RWPE2 (cell line): ENCODE results near the gene ITPKB.

Source experiments
- ATAC-seq: fragments of 200-7000 bp; cut with Tn5 transposase; 3 replicates; pipeline ENCODE4 v1.9.1; 2021; ENCODE audit warnings: low read depth
- DNase-seq: peaks from one replicate; pipeline ENCODE4 v3.0.0-alpha.2; 2020; ENCODE audit warnings: low spot score
- H3K27ac ChIP-seq: fragments of 450-650 bp; 2 replicates; pipeline ENCODE4 v1.5.1; 2017; ENCODE audit warnings: mild to moderate bottlenecking; ENCODE audit not compliant: poor library complexity, severe bottlenecking
- H3K27me3 ChIP-seq: fragments of 250-450 bp; sonication (Bioruptor Pico); 2 replicates; pipeline ENCODE4 v1.5.1; 2021; ENCODE audit warnings: mild to moderate bottlenecking, moderate library complexity; ENCODE audit not compliant: insufficient read depth, poor library complexity, severe bottlenecking
- H3K36me3 ChIP-seq: fragments of 250-450 bp; sonication (Bioruptor Pico); 2 replicates; pipeline ENCODE4 v1.5.1; 2020; ENCODE audit warnings: low read depth, mild to moderate bottlenecking, moderate library complexity
- H3K4me1 ChIP-seq: fragments of 250-450 bp; sonication (Bioruptor Pico); 2 replicates; pipeline ENCODE4 v1.5.1; 2021; ENCODE audit warnings: mild to moderate bottlenecking, moderate library complexity; ENCODE audit not compliant: insufficient read depth, poor library complexity, severe bottlenecking
- H3K4me3 ChIP-seq: fragments of 250-450 bp; sonication (Bioruptor Pico); 2 replicates; pipeline ENCODE4 v1.5.1; 2021; ENCODE audit warnings: mild to moderate bottlenecking, moderate library complexity; ENCODE audit not compliant: severe bottlenecking
- H3K9me3 ChIP-seq: fragments of 250-450 bp; sonication (Bioruptor Pico); 2 replicates; pipeline ENCODE4 v1.5.1; 2021; ENCODE audit warnings: mild to moderate bottlenecking, moderate library complexity; ENCODE audit not compliant: severe bottlenecking
- TF ChIP-seq, protein P1 (sequence below): fragments of 450-650 bp; IDR thresholded peaks from one replicate; pipeline ENCODE4 v1.5.1; 2017; ENCODE audit warnings: mild to moderate bottlenecking, moderate library complexity; ENCODE audit not compliant: poor library complexity, severe bottlenecking

Gene ITPKB

DNA sequence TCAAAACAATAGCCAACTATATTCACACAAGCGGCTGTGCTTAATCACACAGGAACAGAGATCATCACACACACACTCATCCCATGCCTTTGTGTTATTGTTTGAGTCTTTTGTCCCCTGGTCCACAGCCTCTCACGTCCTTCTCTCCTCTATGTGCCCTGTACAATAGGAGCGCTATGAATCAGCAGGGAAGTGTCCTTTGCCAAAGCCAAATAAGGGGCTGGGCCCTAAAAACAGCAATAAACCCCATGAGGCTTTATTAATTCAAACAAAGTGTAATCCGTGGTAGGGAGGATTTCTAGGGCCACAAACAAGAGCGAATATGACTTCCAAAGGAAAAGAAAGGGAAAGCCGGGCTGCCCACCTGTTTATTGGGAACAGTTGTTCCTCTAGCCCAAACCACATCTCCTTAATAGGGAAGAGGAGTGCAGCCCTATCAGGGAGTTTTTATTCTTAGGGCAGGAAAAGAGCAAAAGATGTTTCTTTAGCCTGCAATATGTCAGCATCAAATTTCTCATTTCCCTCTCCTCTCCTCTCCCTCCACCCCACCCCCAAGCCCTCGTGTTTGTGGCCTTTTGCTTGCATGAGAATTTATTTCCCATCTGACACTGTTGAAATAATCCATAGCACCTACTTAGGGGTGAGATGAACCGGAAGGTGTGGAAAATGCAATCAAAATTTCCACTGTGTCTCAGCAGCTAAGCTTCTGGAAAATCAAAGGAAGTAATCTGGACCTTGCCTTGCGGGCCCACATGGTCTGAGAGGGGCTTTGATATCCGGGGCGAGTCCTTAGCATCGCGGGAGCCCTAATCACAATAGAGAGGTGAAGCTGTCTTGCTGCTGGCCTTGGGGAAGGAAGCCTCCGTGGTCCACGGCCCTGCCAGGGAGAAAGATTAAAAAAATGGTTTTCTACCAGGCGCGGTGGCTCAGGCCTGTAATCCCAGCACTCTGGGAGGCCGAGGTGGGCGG is 45.3 kb upstream of the ITPKB start:
- H3K4me3 ChIP-seq: no peak overlapping the region
- H3K27ac ChIP-seq: no peak overlapping the region
- no peaks in the 10 kb centered on the region for H3K36me3 ChIP-seq
- DNase-seq (no peak), ATAC-seq (no peak)
- H3K9me3 ChIP-seq: no peaks in the 10 kb centered on the region
- H3K27me3 ChIP-seq: no peaks in the 10 kb centered on the region
- H3K4me1 ChIP-seq: no peaks in the 10 kb centered on the region
- TF ChIP-seq, protein P1, sequence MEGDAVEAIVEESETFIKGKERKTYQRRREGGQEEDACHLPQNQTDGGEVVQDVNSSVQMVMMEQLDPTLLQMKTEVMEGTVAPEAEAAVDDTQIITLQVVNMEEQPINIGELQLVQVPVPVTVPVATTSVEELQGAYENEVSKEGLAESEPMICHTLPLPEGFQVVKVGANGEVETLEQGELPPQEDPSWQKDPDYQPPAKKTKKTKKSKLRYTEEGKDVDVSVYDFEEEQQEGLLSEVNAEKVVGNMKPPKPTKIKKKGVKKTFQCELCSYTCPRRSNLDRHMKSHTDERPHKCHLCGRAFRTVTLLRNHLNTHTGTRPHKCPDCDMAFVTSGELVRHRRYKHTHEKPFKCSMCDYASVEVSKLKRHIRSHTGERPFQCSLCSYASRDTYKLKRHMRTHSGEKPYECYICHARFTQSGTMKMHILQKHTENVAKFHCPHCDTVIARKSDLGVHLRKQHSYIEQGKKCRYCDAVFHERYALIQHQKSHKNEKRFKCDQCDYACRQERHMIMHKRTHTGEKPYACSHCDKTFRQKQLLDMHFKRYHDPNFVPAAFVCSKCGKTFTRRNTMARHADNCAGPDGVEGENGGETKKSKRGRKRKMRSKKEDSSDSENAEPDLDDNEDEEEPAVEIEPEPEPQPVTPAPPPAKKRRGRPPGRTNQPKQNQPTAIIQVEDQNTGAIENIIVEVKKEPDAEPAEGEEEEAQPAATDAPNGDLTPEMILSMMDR: no peak

DNA sequence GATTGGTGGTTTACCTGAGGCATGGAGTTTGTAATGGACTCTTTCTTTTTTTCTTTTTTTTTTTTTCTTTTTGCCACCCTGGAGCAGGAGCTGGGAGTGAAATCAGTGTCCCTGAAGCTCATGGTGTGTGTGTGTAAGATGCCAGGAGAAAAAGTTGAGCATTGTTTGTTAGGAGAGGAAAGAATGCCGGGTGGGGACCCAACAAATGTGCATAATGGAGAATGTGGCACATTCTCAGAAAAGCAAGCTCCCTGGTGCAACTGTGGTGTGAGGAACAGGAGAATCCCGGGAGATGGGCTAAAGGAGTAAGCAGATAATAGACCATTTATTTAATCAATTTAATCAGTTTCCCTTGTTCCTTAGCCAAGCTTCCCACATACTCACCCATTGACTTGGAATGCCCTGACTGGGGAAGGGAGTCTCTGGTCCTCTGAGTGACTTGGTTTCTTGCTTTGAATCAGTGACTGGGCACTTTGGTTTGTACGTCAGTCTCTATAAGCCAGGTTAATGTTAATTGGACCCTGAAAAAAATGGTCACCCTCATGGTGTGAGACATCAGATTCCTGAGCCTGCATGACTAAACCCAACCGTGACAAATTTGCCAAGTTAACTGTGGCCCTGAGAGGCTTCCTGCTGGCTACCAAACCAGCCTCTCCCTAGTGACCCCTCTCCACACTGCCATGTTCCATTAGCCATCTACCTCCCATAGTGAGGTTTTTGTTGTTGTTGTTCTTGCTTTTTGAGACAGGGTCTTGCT is 43.9 kb upstream of the ITPKB start:
- Histone ChIP-seq H3K4me1 (peaks cover 2% of the 10 kb centered on the region), H3K4me3 (no peak overlapping the region), H3K9me3 (no peaks in the 10 kb centered on the region), H3K27me3 (no peaks in the 10 kb centered on the region), H3K27ac (no peak overlapping the region), H3K36me3 (no peaks in the 10 kb centered on the region)
- DNase-seq (no peak), ATAC-seq (no peak)
- TF ChIP-seq, protein P1: no peak

DNA sequence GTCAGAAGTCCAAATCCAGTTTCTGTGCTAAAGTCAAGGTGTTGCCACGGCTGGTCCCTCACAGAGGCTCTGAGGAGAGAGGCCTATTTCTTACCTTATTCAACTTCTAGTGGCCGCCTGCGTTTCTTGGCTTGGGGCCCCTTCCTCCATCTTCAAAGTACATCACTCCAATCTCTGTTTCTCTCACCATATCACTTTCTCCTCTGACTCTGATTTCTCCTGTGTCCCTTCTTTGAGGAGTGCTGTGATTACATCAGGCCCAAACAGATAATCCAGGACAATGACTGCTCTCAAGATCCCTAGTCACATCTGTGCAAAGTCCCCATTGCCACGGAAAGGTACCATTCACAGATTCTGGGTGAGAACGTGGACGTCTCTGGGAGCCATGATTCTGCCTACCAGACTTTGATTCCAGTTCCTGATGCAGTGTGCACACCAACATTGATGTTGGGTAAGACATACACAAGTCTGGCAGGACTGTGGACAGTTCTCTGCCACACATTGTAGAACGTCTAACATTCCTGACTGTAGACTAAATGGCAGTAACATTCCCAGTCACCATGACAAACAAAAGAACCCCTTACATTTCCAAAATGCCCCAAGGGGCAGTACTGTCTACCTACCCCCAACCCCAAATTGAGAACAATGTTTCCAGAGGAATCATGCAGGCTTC is 43.0 kb upstream of the ITPKB start:
- Histone ChIP-seq H3K4me3 (no peak overlapping the region), H3K9me3 (no peaks in the 10 kb centered on the region), H3K27ac (no peak overlapping the region), H3K4me1 (peaks cover 2% of the 10 kb centered on the region), H3K27me3 (no peaks in the 10 kb centered on the region), H3K36me3 (no peaks in the 10 kb centered on the region)
- no peak for DNase-seq
- TF ChIP-seq, protein P1: no peak
- no peak for ATAC-seq

DNA sequence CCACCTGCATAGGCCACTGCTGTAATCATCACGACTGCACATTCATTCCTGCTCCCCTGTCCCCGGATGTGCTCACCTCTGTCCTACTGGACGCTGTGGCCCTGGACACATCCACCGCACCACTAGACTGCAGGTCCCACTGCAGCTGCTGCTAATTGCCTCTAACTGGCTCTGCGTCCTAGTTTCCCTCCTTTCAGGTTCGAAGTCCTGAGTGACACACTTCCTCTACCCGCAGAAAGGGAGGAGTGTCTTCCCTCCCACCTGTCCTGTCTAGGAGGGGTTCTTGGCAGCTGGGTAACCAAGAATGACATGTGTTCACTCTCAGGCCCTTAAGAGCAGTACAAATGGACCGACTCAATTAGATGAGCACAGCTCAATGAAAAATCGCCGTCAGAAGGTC is 40.5 kb upstream of the ITPKB start:
- DNase-seq (no peak), ATAC-seq (no peak)
- Histone ChIP-seq H3K9me3 (no peaks in the 10 kb centered on the region), H3K27ac (no peak overlapping the region), H3K4me3 (no peak overlapping the region), H3K36me3 (no peaks in the 10 kb centered on the region), H3K27me3 (no peaks in the 10 kb centered on the region), H3K4me1 (peaks cover 2% of the 10 kb centered on the region)
- TF ChIP-seq, protein P1: no peak
